Mesendoderm (in vitro differentiated cells): Measurements from ENCODE around the gene FXYD6.

Experiments used
- DNase-seq: peaks from one replicate; pipeline ENCODE4 v3.0.0; 2013
- H2AK5ac ChIP-seq: 2 replicates; pipeline ENCODE4 v1.6.1; 2013; ENCODE audit warnings: low read length, inconsistent platforms
- H2BK120ac ChIP-seq: 2 replicates; pipeline ENCODE4 v1.6.1; 2013; ENCODE audit warnings: low read depth, mild to moderate bottlenecking, low read length, moderate library complexity, mixed read lengths
- H2BK15ac ChIP-seq: replicated peaks from 2 replicates; pipeline ENCODE4 v1.6.1; 2013; ENCODE audit warnings: low read depth, mild to moderate bottlenecking, moderate library complexity
- H2BK5ac ChIP-seq: 2 replicates; pipeline ENCODE4 v1.6.1; 2013; ENCODE audit warnings: low read length, inconsistent platforms
- H3K18ac ChIP-seq: 2 replicates; pipeline ENCODE4 v1.6.1; 2013; ENCODE audit warnings: mild to moderate bottlenecking, low read length, mixed read lengths
- H3K23ac ChIP-seq: one replicate; pipeline ENCODE4 v1.6.1; 2013; ENCODE audit warnings: low read length
- H3K27ac ChIP-seq: 2 replicates; pipeline ENCODE4 v1.5.1; 2013; ENCODE audit warnings: low read depth, mild to moderate bottlenecking, inconsistent platforms, low read length, moderate library complexity
- H3K27me3 ChIP-seq: 2 replicates; pipeline ENCODE4 v1.6.1; 2013; ENCODE audit warnings: low read length, control low read depth, mild to moderate bottlenecking, inconsistent platforms; ENCODE audit not compliant: insufficient read depth, poor library complexity
- H3K36me3 ChIP-seq: 2 replicates; pipeline ENCODE4 v1.6.1; 2013; ENCODE audit warnings: low read length, inconsistent platforms; ENCODE audit not compliant: control insufficient read depth, insufficient read depth
- H3K4ac ChIP-seq: one replicate; pipeline ENCODE4 v1.6.1; 2013; ENCODE audit warnings: low read depth, mild to moderate bottlenecking, low read length, moderate library complexity
- H3K4me1 ChIP-seq: 2 replicates; pipeline ENCODE4 v1.6.1; 2013; ENCODE audit warnings: low read depth, low read length, inconsistent platforms; ENCODE audit not compliant: control insufficient read depth
- H3K4me2 ChIP-seq: 2 replicates; pipeline ENCODE4 v1.6.1; 2013; ENCODE audit warnings: low read length
- H3K4me3 ChIP-seq: 2 replicates; pipeline ENCODE4 v1.5.1; 2013; ENCODE audit warnings: mild to moderate bottlenecking, low read length
- H3K56ac ChIP-seq: one replicate; pipeline ENCODE4 v1.6.1; 2013; ENCODE audit warnings: low read length
- H3K79me1 ChIP-seq: 2 replicates; pipeline ENCODE4 v1.6.1; 2013; ENCODE audit warnings: low read length, inconsistent platforms
- H3K79me2 ChIP-seq: 2 replicates; pipeline ENCODE4 v1.6.1; 2013; ENCODE audit warnings: mild to moderate bottlenecking, low read length; ENCODE audit not compliant: control insufficient read depth, insufficient read depth
- H3K9ac ChIP-seq: 2 replicates; pipeline ENCODE4 v1.6.1; 2013; ENCODE audit warnings: low read length, inconsistent platforms
- H4K5ac ChIP-seq: one replicate; pipeline ENCODE4 v1.6.1; 2013; ENCODE audit warnings: low read length
- H4K8ac ChIP-seq: one replicate; pipeline ENCODE4 v1.6.1; 2013; ENCODE audit warnings: low read depth, mild to moderate bottlenecking, control low read depth, low read length, moderate library complexity
- WGBS: extraction: QIAGEN DNeasy Blood & Tissue Kit; methylation state at CpG from one replicate; pipeline ENCODE4 v1.1.7; 2013; ENCODE audit warnings: low lambda C conversion rate, missing lambda C conversion rate; ENCODE audit not compliant: insufficient coverage; ENCODE audit errors: extremely low coverage; 5-methylcytosine and 5-hydroxymethylcytosine counted together

The FXYD6 gene

GRCh38 chr11:117792241-117792640, 84.2 kb downstream of the FXYD6 start:
- Histone ChIP-seq H2BK120ac (no peak overlapping the region), H3K4me1 (no peaks in the 10 kb centered on the region), H3K79me2 (no peaks in the 10 kb centered on the region), H3K4me2 (no peak overlapping the region), H3K27me3 (peaks cover 27% of the 10 kb centered on the region), H3K18ac (no peak overlapping the region), H3K9ac (no peak overlapping the region), H2BK15ac (no peak overlapping the region), H3K79me1 (no peaks in the 10 kb centered on the region), H4K5ac (no peak overlapping the region), H2BK5ac (no peak overlapping the region), H4K8ac (no peak overlapping the region), H3K56ac (no peak overlapping the region), H3K23ac (no peak overlapping the region), H2AK5ac (no peak overlapping the region), H3K36me3 (no peaks in the 10 kb centered on the region), H3K4me3 (no peak overlapping the region), H3K4ac (no peak overlapping the region), H3K27ac (no peak overlapping the region)
- no CpG with 5 or more reads among the region's 5 CpGs for WGBS
- DNase-seq: no peak

GRCh38 chr11:117790279-117790678, 86.2 kb downstream of the FXYD6 start:
- no peak overlapping the region for H4K8ac ChIP-seq
- H3K79me1 ChIP-seq: no peaks in the 10 kb centered on the region
- no peak overlapping the region for H2AK5ac ChIP-seq
- H3K18ac ChIP-seq: no peak overlapping the region
- H3K23ac ChIP-seq: no peak overlapping the region
- H3K4me1 ChIP-seq: no peaks in the 10 kb centered on the region
- H3K4ac ChIP-seq: no peak overlapping the region
- no peaks in the 10 kb centered on the region for H3K36me3 ChIP-seq
- no peak overlapping the region for H3K4me2 ChIP-seq
- no peak overlapping the region for H3K56ac ChIP-seq
- H3K27me3 ChIP-seq: peaks cover 14% of the 10 kb centered on the region
- H2BK5ac ChIP-seq: no peak overlapping the region
- H3K27ac ChIP-seq: no peak overlapping the region
- DNase-seq: no peak
- no peak overlapping the region for H3K9ac ChIP-seq
- no peak overlapping the region for H4K5ac ChIP-seq
- no peak overlapping the region for H2BK120ac ChIP-seq
- WGBS: no CpG with 5 or more reads among the region's 3 CpGs
- no peaks in the 10 kb centered on the region for H3K79me2 ChIP-seq
- no peak overlapping the region for H3K4me3 ChIP-seq
- H2BK15ac ChIP-seq: no peak overlapping the region

- no peak overlapping the region for H2BK5ac ChIP-seq
- no peaks in the 10 kb centered on the region for H3K4me1 ChIP-seq
- H3K56ac ChIP-seq: no peak overlapping the region
- no peak overlapping the region for H3K9ac ChIP-seq
- no peak overlapping the region for H2BK120ac ChIP-seq
- no peak overlapping the region for H4K8ac ChIP-seq
- no peak overlapping the region for H3K27ac ChIP-seq
- H3K79me1 ChIP-seq: no peaks in the 10 kb centered on the region
- no peak overlapping the region for H3K23ac ChIP-seq
- no peak overlapping the region for H3K4me2 ChIP-seq
- no peak for DNase-seq
- H3K18ac ChIP-seq: no peak overlapping the region
- no peak overlapping the region for H2BK15ac ChIP-seq
- H3K4ac ChIP-seq: no peak overlapping the region
- no peak overlapping the region for H2AK5ac ChIP-seq
- peaks cover 4% of the 10 kb centered on the region for H3K27me3 ChIP-seq
- WGBS: no CpG with 5 or more reads among the region's 4 CpGs
- no peak overlapping the region for H3K4me3 ChIP-seq
- H3K36me3 ChIP-seq: no peaks in the 10 kb centered on the region
- no peak overlapping the region for H4K5ac ChIP-seq
- no peaks in the 10 kb centered on the region for H3K79me2 ChIP-seq
These were observed 87.2 kb downstream of the FXYD6 start for GRCh38 chr11:117789241-117789640.
